Measurements from ENCODE around the gene NPAS3.

Gene NPAS3

DNA sequence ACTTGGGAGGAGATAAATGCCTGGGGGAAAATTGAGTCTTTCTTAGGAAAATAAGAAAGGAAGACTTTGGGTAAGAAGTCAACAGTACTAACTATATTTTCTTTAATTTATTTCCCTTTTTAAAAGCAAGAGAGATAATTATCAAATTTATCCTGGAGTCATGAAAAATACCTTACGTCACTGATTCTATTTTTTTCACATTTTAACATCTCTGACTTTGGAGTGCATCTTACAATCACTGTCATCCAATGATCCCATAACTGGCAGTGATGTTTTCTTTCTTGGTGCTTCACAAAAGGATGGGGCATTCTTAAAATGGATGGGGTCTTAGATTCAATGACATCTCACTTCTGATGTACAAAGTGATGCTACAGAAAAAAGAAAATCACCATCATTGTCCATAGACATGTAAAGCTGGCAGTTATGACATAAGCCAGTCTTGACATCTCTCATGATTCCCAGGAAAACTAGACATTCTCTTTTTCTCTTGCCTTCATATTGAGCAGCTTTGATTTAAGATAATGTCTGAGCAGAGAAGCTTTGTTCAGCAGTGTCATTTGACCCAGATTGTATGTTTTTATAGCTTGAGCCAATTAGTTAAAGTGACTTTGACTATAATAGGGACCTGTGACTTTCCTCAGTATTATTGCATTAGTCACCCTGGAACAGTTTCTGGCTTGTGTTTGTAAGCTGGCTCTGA, 776.0 kb downstream of the NPAS3 start:
- DNase-seq (ENCODE audit: low read depth), result no peak

DNA sequence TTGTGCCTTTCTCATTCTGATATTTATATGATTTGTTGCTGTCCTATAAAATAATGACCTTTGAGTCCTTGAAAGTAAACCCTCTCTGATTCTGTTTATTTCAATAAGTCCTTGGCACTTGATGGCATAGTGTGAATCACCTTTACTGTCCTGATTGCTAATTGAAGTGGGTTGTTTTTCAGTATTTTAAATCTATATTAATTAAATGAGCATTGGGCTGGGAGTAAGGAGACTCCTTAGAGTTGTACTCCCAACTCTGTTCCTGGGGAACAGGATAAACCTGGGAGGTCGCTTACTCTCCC, 776.5 kb downstream of the NPAS3 start:
- DNase-seq (ENCODE audit: low read depth), result no peak

DNA sequence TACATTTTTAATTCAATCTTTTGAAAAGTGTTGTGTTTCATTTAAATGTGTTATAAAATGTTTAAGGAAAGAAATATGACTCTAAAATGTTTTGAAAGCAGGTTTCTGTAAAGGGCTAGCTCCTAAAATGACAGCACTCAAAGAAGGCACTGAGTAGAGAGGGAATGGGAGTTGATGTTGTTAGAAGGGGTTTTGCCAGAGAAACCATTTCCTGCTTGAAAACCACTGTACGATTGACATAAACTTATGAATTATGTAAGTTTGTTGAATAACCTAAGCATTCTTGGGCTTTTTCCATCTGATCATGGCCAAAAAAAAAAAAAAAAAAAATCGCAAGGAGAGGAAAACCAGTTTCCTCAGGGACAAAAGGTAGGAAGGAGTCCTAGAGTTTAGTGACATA, 778.2 kb downstream of the NPAS3 start:
- DNase-seq (ENCODE audit: low read depth), result no peak

DNA sequence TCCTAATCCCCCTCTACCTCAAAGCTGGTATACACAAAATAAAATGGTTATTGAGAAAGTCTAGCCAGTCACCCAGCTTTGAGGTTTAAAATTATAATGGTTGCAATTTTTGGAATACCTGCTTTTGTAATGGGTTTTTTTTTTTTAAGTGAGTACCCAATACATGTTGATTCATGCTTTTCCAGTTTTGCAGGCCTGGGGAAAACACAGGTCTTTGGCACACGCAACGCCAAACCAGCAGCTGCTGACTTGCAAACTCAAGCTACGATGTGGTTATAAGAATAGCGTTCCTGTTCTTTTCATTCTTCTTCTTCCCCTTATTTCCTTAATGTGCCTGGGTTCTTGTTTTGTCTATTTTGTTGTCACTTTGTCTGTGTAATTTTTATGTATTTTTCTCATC, 779.2 kb downstream of the NPAS3 start:
- no peak for DNase-seq (ENCODE audit: low read depth)

DNA sequence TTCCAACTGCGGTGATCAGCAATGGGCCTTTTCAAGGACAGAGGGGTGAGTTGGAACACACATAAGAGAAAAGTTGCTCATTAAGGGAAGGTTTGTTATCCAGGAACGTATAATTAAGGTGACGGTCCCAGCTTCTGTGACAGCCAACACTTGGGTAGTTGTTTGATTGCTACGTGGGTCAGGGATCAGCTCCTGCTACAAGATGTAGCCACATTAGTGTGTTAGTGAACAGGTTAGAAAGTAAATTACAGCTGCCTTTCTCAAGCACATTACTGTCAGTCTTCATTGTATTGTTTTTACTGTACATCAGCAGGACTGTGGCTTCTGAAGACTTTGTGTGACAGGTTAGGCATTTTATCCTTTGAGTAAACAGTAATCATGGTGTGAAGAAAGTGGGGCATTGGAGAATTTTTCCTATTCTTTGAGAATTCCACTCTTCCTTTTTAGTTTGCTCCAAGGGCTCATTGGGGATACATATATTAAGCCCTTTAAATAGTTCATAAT, 781.7 kb downstream of the NPAS3 start:
- DNase-seq (ENCODE audit: low read depth), result no peak

DNA sequence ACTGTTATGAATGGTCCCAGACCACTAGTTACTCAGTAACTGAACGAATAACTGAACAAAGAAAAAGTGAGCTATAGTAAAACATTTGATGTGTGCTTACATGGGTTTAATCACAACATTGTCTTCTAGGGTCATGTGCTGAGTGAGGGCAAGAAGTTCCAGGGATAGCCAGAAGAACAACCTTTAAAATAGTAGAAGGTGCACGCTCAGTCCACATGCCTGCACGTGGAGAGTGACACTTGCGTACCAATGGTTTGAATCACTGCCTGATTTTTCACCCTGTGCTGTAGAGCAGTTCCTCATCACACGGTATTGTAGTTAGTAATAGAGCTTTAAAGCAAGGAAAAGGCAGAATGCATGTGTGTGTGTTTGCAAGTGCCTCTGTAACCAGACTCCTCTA, 788.0 kb downstream of the NPAS3 start:
- no peak for DNase-seq (ENCODE audit: low read depth)

DNA sequence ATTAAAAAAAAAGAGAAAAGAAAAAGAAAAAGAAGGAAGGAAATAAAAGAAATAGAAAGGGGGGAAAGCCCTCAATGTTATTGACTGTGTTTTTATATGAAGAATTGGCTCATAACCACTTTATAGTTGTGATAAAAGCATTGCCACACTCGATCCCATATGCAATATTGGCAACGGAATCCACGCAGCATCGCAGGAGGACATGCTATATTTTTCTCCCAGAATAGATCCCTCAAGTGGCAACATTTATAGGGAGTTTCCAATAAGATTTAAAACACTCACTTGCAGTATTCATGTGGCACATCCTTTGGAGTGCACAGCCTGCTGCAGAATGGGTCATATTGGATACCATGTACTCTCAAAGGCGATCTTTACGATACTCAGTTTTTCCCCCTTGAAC, 788.9 kb downstream of the NPAS3 start:
- DNase-seq (ENCODE audit: low read depth), result no peak

DNA sequence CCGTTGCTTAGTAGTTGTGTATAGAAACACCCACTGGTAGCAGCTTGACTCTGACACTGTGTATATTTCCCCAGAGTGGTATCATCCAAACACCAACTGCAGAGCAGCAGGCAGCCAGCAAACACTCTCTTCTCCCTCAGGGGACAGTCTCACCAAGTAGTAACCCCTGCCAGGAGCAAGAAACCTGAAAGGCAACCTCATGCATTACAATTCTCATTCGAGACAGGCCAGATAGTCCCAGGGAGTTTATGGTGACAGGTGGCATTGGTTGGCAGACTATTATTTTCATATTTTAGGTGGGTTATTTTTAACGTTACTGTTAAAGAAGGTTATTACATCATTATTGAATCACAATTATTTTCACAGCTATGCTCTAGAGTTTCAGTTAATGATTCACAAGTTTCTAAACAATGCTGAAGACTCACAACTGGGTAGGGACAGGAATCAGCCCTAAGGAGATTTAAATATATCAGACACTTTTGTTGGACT, 789.4 kb downstream of the NPAS3 start:
- no peak for DNase-seq (ENCODE audit: low read depth)

DNA sequence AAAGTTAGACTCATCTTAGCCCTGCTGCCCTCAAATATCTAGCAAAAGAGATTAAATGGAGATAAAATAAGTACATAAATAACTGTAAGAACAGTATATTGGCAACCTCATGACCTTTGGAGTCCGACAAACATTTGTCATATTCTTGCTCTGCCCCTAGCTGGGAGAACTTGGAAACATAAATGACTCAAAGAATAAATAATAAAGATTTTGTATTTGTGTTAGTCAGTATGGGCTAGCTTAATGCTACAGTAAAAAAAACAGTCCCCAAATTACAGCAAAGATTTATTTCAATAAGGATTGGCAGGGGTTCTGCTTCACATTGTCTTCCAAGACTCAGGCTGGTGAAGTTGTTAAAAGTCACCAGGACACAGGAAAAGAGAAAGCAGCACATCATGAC, 791.5 kb downstream of the NPAS3 start:
- DNase-seq (ENCODE audit: low read depth), result no peak

DNA sequence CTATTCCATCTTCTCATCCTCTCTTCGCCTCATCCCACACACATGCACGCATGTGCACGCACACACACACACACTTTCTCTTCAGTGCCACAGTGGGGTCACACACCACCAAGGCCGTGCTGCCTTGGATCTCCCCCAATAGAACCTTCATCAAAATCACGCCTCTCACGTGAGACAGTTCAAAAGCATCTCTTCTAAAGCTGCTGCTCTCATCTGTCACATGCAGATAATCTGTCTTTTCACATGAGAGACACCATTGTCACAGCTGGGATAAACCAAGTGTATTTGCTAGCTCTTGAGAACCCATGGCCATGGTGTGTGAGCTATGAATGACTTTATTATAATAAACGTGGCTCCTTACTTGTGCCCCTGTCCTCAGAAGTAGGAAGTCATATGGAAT, 793.5 kb downstream of the NPAS3 start:
- DNase-seq (ENCODE audit: low read depth), result no peak

DNA sequence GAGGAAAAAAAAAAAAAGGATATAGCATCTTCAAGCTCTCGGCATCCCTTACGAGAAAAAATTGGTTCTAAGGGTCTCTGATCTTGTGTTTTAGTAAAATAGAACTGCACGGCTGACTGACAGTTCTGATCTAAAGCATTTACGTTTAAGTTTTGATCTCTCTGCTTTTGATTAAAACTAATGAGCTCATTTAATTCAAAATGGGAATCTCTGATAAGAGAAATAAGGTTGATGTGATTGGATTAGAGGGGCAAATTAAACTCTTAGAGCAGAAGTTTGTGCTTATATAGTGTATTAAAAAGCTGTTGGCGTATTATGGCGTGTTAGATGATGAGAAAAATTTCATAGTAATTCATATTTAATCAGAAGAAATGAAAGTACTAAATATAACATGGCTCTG, 794.6 kb downstream of the NPAS3 start:
- DNase-seq (ENCODE audit: low read depth), result no peak

DNA sequence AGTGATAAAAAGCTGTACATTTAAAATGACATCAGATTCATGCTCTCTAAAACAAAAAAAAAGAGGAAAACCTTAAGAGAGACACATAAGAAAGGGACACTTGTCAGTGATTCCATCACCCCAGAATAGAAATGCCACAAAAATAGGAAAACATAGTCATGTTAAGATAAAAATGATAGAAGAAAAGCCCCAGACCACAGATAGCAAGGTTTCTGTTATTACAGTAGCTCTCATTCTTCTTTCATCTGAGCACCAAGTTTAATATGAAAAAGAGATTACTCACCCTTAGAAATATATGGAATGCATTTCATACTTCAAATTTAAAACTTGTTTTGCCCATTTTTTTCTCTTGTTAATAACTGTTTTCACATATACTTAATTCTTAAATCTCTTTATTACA, 795.0 kb downstream of the NPAS3 start:
- no peak for DNase-seq (ENCODE audit: low read depth)

DNA sequence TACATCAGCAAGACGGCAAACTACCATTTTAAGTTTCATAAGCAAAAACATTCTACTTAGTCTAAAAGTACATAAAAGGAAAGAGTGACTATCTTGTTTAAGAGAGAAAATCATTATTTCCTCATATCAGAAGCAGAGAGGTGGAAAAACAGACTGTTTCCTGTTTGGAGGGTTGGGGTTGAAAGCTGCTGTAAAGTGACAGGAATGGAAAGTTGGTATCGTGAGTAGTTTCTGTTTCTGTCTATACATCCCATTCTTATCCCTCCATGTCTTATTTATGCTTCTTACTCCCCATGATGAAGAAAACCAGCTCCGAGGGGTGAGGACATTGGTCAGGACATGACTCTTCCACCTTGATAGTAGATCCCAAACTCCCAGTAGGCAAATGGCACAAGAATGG, 795.7 kb downstream of the NPAS3 start:
- DNase-seq (ENCODE audit: low read depth), result no peak

DNA sequence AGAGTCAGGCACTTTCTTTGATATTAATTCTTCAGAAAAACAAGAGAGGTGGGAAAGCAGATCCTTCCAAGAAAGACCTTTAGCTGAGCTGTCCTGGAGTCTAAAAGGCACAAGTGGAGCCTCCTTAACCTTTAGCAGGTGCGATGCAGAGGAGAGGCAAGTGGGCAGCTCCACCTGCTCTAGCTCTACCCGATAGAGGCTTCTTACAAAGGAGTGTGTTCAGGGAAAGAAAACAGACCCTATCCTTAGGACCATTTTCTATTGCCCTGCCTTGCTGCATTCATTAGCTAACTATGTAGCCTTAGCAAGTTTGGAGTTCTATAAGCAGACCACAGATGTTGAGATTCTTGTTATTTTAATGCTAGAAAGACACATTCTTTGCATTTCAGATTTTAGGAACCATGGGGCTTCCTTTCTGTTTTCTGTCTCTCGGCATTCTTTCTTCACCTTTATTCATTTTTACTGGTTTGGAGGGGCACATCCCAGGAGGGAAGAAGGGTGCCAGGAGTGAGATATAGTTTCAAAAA, 797.7 kb downstream of the NPAS3 start:
- DNase-seq (ENCODE audit: low read depth), result no peak

DNA sequence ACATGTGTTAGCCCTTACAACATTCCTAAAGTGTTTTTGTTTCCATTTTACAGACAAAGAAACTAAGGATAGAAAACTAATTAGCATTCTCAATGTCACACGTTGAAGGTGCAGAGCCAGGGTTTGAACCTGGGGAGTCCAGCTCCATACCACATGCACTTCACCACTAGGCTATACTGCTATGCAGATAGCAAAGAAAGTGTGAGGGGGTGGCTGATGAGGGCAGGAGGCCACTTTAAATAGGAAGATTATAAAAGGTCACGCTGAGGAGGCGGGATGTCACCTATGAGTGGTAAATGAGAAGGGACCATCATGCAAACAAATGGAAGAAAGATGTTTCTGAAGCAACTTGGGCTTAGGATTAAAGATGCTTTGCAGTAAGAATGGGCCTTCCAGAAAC, 798.3 kb downstream of the NPAS3 start:
- no peak for DNase-seq (ENCODE audit: low read depth)

DNA sequence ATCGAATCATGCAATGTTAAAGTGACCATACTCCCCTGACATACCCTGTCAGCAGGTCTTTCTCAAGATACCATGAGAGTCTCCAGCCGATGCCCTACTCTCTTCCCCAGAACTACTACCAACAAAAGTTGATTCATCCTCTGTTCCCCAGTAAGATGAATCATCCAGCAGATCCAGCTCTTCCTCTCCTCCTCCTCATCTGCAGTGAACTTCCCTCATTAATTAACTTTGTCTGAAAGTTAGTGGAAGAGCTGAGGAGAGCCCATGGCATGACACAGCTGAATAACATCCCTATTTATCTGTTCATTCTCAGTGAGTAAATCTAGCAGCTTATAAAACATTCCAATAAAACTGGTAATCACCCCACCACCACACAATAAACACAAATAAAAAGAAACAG, 798.8 kb downstream of the NPAS3 start:
- no peak for DNase-seq (ENCODE audit: low read depth)

DNA sequence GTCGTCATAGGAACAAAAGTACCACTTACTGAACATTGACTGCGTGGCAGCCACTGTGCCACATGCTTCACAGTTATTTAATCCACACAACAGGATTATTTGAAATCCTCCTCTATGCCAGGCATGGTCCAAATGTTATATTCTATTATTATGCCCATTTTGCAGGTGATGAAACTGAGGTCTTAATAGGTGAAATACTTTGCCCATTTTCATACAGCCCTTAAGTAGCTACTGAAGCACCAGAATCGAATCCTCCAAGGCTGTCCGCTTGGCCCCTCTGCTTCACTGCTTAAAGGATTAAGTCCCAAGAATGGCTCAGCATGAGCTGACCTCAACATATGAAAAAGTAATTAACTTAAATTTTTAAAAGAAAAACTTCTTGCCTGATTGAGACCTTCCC, 799.4 kb downstream of the NPAS3 start:
- no peak for DNase-seq (ENCODE audit: low read depth)

DNA sequence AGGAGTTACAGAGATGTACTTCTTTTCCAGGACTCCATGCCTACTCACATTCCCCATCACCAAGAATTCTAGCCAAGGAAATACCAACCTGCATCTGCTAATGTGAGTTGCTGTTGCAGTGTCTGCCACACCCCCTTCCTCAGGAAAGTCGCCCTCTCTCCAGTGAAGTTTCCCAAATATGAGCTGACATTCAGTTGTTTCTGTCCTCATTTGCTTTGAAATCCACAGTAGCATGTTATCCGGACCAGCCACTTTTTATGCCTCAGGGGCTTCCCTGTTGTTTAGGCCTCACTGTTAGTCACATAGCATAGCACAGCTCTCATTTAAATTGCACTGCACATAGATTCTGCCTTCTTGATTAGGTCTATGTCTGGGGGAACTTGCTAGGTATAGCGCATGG, 799.8 kb downstream of the NPAS3 start:
- DNase-seq (ENCODE audit: low read depth), result no peak

DNA sequence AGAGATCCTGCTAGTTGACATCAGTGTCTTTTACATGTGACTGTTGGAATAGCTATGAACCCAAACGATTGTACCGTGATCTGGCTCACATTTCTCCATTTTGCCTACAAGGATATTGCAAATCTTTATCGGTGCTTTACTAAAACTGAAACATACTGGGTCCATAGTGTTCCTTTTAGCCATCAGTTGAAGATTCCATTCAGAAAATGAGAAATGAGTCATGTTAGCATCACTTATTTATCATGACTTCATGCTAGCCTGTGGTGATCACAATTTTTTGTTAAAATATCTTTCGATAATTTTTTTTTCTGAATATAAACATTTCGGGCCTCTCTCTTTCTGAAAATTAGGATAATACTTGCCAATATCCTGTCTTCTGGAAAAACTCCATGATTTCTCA, 801.9 kb downstream of the NPAS3 start:
- no peak for DNase-seq (ENCODE audit: low read depth)

DNA sequence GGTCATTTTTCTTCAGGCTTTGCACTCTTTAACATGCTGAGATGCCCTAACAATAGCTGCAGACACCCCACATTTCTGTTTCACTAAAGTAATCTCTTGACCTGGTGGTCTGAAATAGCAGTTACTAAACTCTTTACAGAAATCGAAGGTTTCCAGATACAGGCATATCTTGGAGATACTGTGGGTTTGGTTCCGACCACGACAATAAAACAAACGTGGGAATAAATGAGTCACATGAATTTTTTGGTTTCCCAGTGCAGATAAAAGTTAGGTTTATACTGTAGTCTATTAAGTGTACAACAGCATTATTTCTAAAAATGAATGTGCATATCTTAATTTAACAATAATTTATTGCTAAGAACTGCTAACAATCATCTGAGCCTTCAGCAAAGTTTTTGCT, 803.5 kb downstream of the NPAS3 start:
- DNase-seq (ENCODE audit: low read depth), result no peak

DNA sequence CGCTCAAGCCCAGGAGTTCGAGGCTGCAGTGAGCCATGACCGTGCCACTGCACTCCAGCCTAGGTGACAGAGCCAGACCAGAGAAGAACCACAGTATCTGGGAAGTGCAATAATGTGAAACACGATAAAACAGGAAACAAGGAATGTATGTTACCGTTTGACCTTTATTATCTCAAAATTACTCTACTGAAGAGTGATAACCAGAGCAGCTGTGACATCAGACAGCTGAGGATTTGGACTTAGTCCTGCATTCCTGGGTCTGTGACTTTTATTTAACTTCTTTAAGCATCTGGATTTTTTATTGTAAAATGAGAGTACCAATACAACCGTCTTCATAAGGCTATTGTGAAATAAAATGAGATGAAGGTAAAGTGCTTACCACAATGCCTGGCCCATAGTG, 806.5 kb downstream of the NPAS3 start:
- DNase-seq (ENCODE audit: low read depth), result no peak

DNA sequence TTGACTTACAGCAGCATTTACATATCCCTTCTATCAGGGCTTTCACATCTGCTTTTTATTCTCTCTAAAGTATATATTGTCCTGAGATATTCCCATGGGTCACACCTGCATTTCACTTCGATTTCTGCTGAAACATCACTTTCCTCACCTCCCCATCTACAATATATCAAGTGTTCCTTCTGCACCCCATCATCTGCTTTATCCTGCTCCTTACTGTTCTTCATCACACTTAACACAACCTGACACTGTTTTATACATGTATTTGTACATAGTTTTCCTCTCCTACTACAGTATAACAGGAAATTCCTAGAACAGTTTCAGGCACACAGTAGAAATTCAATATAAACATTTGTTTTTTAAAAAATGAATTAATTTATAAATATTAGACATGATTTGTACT, 809.1 kb downstream of the NPAS3 start:
- no peak for DNase-seq (ENCODE audit: low read depth)

DNA sequence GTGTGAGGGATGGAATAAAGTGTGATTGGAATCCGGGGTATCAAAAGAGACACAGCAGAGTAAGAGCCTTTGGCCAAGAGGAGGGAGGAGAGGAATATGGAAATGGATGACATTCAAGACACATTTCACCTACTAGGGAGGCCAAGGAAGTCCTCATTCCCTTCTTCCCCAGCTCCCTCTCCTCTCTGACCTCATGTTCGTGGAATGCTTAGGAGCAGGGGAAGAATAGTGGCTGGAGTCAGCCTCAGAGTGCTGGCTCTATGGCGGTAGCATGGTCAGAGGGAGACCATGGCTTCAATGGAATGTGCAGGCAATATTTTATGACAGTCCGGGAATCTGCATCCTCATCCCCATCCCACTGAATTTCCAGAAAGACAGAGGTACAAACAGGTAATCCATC, 815.6 kb downstream of the NPAS3 start:
- DNase-seq (ENCODE audit: low read depth), result no peak

DNA sequence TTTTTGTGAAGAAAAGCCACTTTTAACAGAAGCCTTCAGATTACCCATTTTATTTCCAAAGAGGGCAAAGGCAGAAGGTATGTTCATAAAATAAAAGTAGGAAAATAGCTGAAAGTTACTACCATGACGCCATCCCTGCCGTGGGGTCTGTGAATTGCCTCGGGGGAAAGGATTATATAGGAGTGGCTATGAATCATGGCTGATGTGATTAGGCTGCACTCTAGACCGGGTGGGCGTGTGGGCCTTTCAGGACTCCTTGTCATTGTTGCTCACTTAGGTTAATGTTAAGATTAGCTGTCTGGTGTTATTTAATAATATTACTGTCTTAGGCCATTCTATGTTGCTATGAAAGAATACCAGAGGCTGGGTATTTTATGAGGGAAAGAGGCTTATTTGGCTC, 816.7 kb downstream of the NPAS3 start:
- DNase-seq (ENCODE audit: low read depth), result no peak
